Stimulated activated naive CD8-positive, alpha-beta T cell treated with anti-CD3 and anti-CD28 coated beads, Interleukin-15, Interleukin-2, amounts not matched to agents 100 ng/mL and 50 ng/mL, for 24 hours (primary cell): Measurements from ENCODE around the gene MCCD1.
"Not testable (repeated sequence)": the region's sequence is repeated elsewhere in the genome, so short reads cannot be mapped to it uniquely, and the experiment has no call there.

Source experiments
- H3K27ac Mint-ChIP-seq: one replicate; pipeline ENCODE4 v1.8.0; 2021; ENCODE audit warnings: mild to moderate bottlenecking, mixed read lengths
- H3K27me3 Mint-ChIP-seq: one replicate; pipeline ENCODE4 v1.8.0; 2021; ENCODE audit warnings: mixed read lengths
- H3K36me3 Mint-ChIP-seq: one replicate; pipeline ENCODE4 v1.8.0; 2021; ENCODE audit warnings: low read depth, mixed read lengths
- H3K4me1 Mint-ChIP-seq: one replicate; pipeline ENCODE4 v1.8.0; 2021; ENCODE audit warnings: low read depth, mixed read lengths
- H3K4me3 Mint-ChIP-seq: one replicate; pipeline ENCODE4 v1.8.0; 2021; ENCODE audit warnings: mild to moderate bottlenecking, mixed read lengths
- H3K9me3 Mint-ChIP-seq: one replicate; pipeline ENCODE4 v1.8.0; 2021; ENCODE audit warnings: mixed read lengths

The MCCD1 gene

DNA sequence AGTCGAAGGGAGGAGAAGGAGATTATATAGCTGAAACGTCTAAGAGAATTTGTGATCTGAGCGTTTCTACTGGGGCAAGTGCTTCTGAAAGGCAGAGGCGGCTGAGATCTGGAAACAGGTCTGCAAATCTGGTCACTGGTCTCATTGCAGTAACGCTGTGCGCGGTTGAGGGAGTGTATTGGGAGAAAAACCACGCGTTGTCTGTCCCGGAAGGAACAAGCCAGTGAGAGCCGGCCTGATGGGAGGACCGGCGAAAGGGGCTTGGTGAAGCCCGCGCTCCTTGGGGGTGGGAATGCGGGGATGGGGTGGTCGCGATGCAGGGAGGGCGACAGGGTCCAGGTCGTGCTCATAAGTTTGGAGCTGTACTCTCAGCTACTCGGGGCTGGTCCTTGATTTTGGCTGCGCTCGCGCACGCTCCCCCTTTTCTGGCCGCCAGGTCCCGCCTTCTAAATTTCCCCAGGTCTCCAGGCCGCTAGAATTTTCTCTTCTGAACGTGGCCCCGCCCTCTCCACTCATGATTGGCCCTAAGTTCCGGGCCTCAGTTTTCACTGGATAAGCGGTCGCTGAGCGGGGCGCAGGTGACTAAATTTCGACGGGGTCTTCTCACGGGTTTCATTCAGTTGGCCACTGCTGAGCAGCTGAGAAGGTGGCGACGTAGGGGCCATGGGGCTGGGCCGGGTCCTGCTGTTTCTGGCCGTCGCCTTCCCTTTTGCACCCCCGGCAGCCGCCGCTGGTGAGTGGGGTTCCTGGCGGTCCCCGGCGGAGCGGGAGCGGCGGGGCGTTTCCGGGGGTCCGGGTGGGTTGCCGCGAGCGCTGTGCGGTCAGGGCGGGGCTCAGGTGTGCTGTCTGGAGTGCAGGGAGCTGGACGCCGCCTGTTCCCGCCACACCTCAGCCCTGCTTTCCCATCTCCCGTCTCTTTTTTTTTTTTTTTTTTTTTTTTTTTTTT, 31.0 kb upstream of the MCCD1 start, which contains the start of gene MICB:
Gene MICB (plus strand): TSS at position 615 of the 946 bp plus-strand sequence. CDS start 49 bp downstream, at position 664.
- no peaks in the 10 kb centered on the region for H3K27me3 Mint-ChIP-seq
- no peaks in the 10 kb centered on the region for H3K36me3 Mint-ChIP-seq
- H3K27ac Mint-ChIP-seq, result peak within 1 kb of the TSS; percentile 83
- H3K9me3 Mint-ChIP-seq, result no peaks in the 10 kb centered on the region
- peak within 1 kb of the TSS; percentile 89 for H3K4me3 Mint-ChIP-seq
- peaks cover 62% of the 10 kb centered on the region for H3K4me1 Mint-ChIP-seq

DNA sequence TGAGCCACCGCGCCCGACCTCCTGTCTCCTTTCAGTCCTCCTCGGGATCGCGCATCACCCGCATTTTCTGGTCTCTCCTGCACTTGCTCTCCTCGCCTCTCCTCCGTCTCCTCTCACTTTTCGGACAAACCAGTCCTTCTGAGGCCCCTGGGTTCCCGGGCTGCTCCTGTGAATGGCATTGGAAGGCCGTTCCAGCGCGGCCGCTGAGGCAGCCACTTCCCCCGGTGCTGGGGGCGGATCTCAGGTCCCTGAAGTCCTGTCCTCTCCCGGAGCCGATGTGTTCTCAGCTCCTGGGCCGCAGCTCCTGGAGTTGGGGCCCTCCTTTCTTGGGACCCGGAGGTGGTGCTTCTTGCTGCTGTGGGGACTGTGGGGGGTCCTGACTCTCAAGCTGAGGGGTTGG, 30.0 kb upstream of the MCCD1 start:
- Mint-ChIP-seq H3K27me3 (no peaks in the 10 kb centered on the region), H3K27ac (peak overlapping the region; percentile 17), H3K4me3 (peak overlapping the region; percentile 89), H3K4me1 (peaks cover 62% of the 10 kb centered on the region), H3K9me3 (no peaks in the 10 kb centered on the region), H3K36me3 (no peaks in the 10 kb centered on the region)

DNA sequence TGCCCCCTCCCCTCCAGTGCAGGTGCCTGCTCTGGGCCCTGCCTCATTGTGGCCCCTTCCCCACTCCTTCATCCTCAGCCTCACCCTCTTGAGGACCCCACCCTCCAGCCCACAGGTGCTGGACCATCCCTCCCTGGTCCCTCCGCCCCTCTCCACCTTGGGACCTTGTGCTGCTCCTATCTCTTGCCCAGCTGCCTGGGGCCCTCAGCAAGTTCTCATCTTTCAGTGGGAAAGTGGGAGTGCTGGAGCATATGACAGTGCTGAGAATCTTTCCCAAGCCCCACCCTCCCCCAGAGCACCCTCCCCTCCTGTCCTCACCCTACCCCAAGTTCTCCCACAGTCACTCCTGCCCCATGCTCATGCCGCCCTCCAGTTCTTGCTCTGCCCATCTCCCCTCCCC, 29.1 kb upstream of the MCCD1 start:
- H3K4me3 Mint-ChIP-seq, result peak overlapping the region; percentile 89
- not testable (repeated sequence) for H3K27me3 Mint-ChIP-seq, H3K36me3 Mint-ChIP-seq, H3K9me3 Mint-ChIP-seq, H3K27ac Mint-ChIP-seq
- peaks cover 61% of the 10 kb centered on the region for H3K4me1 Mint-ChIP-seq

DNA sequence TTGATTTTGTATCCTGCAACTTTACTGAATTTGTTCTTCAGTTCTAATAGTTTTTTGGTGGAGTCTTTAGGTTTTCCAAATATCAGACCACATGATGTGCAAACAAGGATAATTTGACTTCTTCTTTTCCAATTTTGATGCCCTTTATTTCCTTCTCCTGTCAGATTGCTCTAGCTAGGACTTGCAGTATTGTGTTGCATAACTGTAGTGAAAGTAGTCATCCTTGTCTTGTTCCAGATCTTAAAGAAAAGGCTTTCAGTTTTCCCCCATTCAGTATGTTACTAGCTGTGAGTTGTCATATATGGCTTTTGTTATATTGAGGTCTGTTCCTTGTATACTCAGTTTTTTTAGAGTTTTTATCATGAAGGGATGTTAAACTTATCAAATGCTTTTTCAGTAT, 26.2 kb upstream of the MCCD1 start:
- H3K27ac Mint-ChIP-seq, result no peak overlapping the region
- H3K4me3 Mint-ChIP-seq, result no peak overlapping the region
- peaks cover 18% of the 10 kb centered on the region for H3K36me3 Mint-ChIP-seq
- H3K27me3 Mint-ChIP-seq, result no peaks in the 10 kb centered on the region
- H3K9me3 Mint-ChIP-seq, result no peaks in the 10 kb centered on the region
- H3K4me1 Mint-ChIP-seq, result peaks cover 38% of the 10 kb centered on the region

DNA sequence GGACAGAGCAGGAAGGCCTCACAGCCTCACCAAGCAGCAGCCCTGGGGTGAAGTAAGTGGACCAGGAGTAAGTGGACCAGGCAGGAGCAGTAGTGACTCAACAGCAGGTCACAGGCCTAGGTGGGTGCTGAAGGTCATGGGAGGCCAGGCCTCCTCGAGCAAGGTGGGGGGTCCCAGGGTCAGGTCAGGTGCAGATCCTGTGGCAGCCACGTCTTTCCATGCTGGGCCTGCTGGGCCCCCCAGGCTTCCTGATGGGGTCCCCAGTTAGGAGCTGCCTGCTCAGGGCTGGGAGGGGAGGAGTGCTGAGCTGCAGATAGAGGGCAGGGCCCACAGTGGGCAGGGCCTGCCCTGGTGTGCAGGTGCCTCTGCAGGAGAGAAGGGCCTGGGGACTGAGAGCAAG, 19.7 kb upstream of the MCCD1 start:
- H3K4me1 Mint-ChIP-seq, H3K9me3 Mint-ChIP-seq, H3K4me3 Mint-ChIP-seq, H3K27ac Mint-ChIP-seq, H3K27me3 Mint-ChIP-seq: not testable (repeated sequence)
- H3K36me3 Mint-ChIP-seq, result peaks cover 31% of the 10 kb centered on the region

DNA sequence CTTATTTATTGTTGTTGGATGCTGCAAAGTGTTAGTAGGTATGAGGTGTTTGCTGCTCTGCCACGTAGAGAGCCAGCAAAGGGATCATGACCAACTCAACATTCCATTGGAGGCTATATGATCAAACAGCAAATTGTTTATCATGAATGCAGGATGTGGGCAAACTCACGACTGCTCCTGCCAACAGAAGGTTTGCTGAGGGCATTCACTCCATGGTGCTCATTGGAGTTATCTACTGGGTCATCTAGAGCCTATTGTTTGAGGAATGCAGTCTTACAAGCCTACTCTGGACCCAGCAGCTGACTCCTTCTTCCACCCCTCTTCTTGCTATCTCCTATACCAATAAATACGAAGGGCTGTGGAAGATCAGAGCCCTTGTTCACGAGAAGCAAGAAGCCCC, 18.8 kb upstream of the MCCD1 start:
- Mint-ChIP-seq H3K9me3 (no peaks in the 10 kb centered on the region), H3K27me3 (no peaks in the 10 kb centered on the region), H3K4me3 (no peak overlapping the region), H3K27ac (no peak overlapping the region), H3K4me1 (no peaks in the 10 kb centered on the region), H3K36me3 (peaks cover 31% of the 10 kb centered on the region)

DNA sequence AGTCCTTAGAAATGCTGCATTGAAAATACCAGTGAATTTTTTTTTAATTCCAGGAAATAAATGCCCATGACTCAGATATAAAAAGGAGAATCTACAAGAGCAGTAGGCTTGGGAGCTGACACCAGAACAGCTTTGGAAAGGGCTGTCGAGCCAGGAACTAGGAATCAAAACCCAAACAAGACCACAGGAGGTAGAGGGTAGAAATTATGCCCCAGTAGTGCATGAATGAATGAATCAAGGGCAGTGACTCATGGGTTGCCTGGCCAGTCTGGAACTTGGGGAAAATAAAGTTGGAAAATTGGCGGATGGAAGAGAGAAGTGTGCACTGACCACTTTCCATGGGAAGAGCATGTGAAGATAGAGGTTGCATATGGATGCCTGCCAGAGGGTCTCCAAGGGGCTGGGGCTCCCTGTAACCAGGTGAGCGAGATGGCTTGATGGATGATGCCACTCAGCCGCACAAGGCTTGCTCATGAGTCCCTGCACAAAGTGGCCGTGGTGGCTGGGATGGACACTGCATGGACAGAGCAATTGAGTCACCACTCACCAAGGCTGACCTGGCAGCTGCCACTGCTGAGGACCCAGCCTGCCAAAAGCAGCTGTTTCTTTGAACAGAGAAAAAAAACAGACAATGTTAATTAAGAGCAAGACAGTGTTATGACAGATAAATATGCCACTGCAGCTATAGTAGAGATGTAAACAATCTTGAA, 15.2 kb upstream of the MCCD1 start:
- Mint-ChIP-seq H3K4me3 (no peak overlapping the region), H3K36me3 (peaks cover 12% of the 10 kb centered on the region), H3K27me3 (peaks cover 8% of the 10 kb centered on the region), H3K27ac (no peak overlapping the region), H3K9me3 (no peaks in the 10 kb centered on the region), H3K4me1 (no peaks in the 10 kb centered on the region)

DNA sequence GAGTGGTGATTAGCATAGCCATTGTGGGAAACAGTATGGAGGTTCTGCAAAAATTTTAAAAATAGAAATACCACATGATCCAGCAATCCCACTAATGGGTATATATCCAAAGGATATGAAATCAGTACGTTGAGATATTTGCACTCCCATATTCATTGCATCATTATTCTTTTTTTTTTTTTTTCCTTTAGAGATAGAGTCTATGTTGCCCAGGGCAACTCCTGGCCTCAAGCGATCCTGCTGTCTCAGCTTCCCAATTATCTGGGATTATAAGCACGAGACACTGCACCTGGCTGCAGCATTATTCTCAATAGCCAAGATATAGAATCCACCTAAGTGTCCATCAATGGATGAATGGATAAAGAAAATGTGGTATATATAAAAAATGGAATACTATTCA, 6.9 kb upstream of the MCCD1 start:
- no peaks in the 10 kb centered on the region for H3K36me3 Mint-ChIP-seq
- peaks cover 10% of the 10 kb centered on the region for H3K27me3 Mint-ChIP-seq
- no peak overlapping the region for H3K4me3 Mint-ChIP-seq
- no peaks in the 10 kb centered on the region for H3K4me1 Mint-ChIP-seq
- H3K27ac Mint-ChIP-seq, result no peak overlapping the region
- no peaks in the 10 kb centered on the region for H3K9me3 Mint-ChIP-seq

DNA sequence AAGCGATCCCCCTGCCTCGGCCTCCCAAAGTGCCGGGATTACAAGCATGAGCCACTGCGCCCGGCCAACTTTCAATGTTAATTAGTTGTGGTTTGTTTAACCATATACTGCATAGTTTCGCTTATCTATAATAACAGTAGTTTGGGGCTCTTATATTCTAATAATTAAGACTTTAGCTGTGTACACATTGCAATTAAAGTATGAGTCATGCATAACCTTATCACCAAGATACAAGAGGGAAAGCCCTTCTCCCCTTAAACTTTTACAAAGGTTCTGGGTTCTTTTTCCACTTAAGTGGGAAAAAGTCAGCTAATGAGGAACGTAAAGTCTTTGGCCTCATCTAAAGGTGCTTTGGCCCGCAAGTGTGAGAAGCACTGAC, 3.2 kb upstream of the MCCD1 start:
- Mint-ChIP-seq H3K9me3 (no peaks in the 10 kb centered on the region), H3K4me1 (no peaks in the 10 kb centered on the region), H3K27ac (no peak overlapping the region), H3K4me3 (no peak overlapping the region), H3K36me3 (peaks cover 16% of the 10 kb centered on the region), H3K27me3 (peaks cover 2% of the 10 kb centered on the region)

DNA sequence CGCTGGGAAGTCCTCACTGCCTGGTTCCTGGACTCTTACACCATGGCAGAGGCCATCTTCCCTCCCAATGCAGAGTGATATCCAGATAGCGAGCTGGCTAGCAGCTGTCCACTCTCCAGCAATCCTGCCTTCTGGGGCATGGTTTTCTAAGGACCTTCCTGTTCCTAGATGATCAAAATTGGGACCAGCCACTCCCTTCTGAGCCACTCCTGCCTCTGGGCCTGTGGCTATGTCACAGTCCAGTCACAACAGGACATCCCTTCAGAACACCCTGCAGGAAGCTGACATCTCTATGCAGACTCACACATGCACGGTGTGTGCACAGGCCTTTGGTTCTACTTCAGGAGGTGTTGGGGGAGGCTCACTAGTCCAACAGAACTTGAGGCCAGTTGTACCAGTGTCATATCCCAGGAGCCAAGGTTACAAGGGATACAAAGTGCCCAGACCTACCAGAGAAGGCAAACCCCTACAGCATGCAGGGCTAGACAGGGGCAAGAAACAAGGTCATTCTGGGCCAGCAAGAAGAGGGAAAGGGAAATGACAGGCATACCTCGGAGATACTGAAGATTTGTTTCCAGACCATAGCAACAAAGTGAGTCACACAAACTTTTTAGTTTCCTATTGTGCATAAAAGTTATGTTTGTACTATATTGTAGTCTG, 2.7 kb upstream of the MCCD1 start:
- H3K27ac Mint-ChIP-seq, result no peak overlapping the region
- H3K4me3 Mint-ChIP-seq, result no peak overlapping the region
- H3K4me1 Mint-ChIP-seq, result no peaks in the 10 kb centered on the region
- peaks cover 22% of the 10 kb centered on the region for H3K36me3 Mint-ChIP-seq
- H3K27me3 Mint-ChIP-seq, result no peaks in the 10 kb centered on the region
- H3K9me3 Mint-ChIP-seq, result no peaks in the 10 kb centered on the region

DNA sequence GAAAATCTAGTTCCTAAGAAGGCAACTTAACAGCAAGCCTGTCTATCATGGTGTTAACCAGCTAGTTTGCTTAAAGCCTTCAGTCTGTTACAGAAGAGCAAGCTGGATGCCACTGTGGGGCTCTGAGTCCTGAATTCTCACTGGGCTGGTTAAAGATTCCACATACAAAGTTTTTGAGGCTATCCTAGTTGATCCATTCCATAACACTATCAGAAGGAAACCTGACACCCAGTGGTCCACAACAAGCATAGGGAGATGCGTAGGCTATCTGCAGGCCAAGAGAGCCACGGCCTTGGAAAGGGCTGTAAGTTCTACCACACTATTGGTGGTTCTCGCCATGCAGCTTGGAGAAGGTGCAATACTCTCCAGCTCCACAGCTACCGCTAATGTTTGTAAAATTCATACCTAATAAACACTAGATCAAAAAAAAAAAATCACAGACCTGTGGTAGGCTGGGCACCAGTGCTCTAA, 420 bp upstream of the MCCD1 start:
- no peak overlapping the region for H3K27ac Mint-ChIP-seq
- no peaks in the 10 kb centered on the region for H3K27me3 Mint-ChIP-seq
- H3K9me3 Mint-ChIP-seq, result no peaks in the 10 kb centered on the region
- H3K4me3 Mint-ChIP-seq, result no peak overlapping the region
- H3K4me1 Mint-ChIP-seq, result peaks cover 5% of the 10 kb centered on the region
- H3K36me3 Mint-ChIP-seq, result peaks cover 42% of the 10 kb centered on the region

DNA sequence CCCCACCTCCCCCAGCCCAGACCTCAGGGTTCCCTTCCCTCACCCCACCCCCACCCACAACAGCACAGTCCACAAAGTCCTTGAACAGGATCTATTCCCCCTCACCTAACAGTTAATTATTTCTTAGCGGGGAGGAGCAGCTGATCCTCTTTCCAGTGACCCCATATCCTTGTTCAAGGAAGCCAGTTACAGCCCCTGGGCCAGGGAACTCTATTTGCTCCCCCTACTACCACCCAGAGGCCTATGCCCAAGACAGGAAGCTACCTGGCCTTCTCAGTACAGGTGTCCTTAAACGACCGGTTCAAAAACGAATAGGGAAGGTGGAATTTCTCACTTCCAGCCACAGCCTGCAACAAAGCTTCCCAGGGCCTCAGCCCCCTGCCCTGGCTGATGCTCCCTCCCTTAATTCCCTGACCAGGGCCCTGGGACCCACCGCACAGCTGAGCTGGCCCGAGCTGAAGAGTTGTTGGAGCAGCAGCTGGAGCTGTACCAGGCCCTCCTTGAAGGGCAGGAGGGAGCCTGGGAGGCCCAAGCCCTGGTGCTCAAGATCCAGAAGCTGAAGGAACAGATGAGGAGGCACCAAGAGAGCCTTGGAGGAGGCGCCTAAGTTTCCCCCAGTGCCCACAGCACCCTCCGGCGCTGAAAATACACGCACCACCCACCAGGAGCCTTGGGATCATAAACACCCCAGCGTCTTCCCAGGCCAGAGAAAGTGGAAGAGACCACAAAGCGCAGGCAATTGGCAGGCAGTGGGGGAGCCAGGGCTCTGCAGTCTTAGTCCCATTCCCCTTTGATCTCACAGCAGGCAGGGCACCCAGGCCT, 778 bp downstream of the MCCD1 start:
- Mint-ChIP-seq H3K4me1 (peaks cover 9% of the 10 kb centered on the region), H3K27me3 (no peaks in the 10 kb centered on the region), H3K9me3 (no peaks in the 10 kb centered on the region), H3K27ac (no peak overlapping the region), H3K4me3 (no peak overlapping the region), H3K36me3 (peaks cover 53% of the 10 kb centered on the region)

DNA sequence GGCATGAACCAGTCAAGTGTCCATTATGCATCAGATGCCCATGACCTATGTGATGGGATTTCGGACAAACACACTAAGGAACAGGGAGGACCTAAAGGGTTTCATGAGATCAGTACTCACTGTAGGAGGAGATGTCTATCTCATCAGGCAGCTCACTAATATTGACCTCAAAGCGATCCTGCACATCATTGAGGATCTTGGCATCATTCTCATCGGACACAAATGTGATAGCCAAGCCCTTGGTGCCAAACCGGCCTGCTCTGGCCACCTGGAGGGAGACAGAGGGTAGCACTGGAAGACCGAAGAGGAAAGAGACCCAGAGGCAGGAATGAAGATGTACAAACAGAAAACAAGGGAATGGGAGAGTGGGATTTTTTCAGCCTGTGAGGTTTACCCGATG, 1.9 kb downstream of the MCCD1 start:
- peaks cover 64% of the 10 kb centered on the region for H3K36me3 Mint-ChIP-seq
- no peak overlapping the region for H3K4me3 Mint-ChIP-seq
- peaks cover 18% of the 10 kb centered on the region for H3K4me1 Mint-ChIP-seq

DNA sequence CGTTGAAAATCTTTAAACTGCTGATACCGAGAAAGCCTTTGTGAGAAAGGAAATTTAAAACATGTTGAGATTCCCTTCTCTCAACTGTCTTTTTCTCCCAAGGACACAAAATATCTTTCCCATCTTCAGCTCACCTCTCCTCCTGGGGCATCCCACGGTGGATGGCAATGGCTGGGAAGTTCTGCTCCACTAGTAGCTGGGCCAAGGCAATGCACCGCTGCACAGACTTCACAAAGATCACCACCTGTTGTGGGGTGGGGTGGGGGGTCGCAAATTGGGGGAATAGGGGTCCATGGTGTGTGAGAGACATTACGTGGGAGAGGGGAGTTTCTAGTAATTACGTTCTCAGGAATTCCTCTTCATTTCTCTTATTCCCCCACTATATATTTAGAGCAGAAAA, 2.4 kb downstream of the MCCD1 start:
- H3K4me1 Mint-ChIP-seq, result peaks cover 23% of the 10 kb centered on the region
- H3K4me3 Mint-ChIP-seq, result no peak overlapping the region
- no peaks in the 10 kb centered on the region for H3K27me3 Mint-ChIP-seq
- H3K9me3 Mint-ChIP-seq, result no peaks in the 10 kb centered on the region
- H3K36me3 Mint-ChIP-seq, result peaks cover 69% of the 10 kb centered on the region
- no peak overlapping the region for H3K27ac Mint-ChIP-seq

More for the DNA sequence above, 1.9 kb downstream of the MCCD1 start:
- Mint-ChIP-seq H3K9me3 (no peaks in the 10 kb centered on the region), H3K27ac (no peak overlapping the region), H3K27me3 (no peaks in the 10 kb centered on the region)
